Activated naive CD8-positive, alpha-beta T cell (primary cell): Measurements from ENCODE around the gene KCNK5.

ENCODE experiments used
- H3K27ac Mint-ChIP-seq: one replicate; pipeline ENCODE4 v1.8.0; 2021; ENCODE audit warnings: mixed read lengths
- H3K27me3 Mint-ChIP-seq: one replicate; pipeline ENCODE4 v1.8.0; 2021; ENCODE audit warnings: mixed read lengths
- H3K36me3 Mint-ChIP-seq: one replicate; pipeline ENCODE4 v1.8.0; 2021; ENCODE audit warnings: mixed read lengths
- H3K4me1 Mint-ChIP-seq: one replicate; pipeline ENCODE4 v1.8.0; 2021; ENCODE audit warnings: low read depth, mixed read lengths
- H3K4me3 Mint-ChIP-seq: one replicate; pipeline ENCODE4 v1.8.0; 2021; ENCODE audit warnings: mild to moderate bottlenecking, mixed read lengths
- H3K9me3 Mint-ChIP-seq: one replicate; pipeline ENCODE4 v1.8.0; 2021; ENCODE audit warnings: low read depth, mixed read lengths

Gene KCNK5

GRCh38 chr6:39140556-39141167 is 88.6 kb downstream of the KCNK5 start:
- H3K9me3 Mint-ChIP-seq = peaks cover 4% of the 10 kb centered on the region
- no peaks in the 10 kb centered on the region for H3K4me1 Mint-ChIP-seq
- H3K27me3 Mint-ChIP-seq = peaks cover 10% of the 10 kb centered on the region
- H3K36me3 Mint-ChIP-seq = peaks cover 4% of the 10 kb centered on the region
- no peak overlapping the region for H3K27ac Mint-ChIP-seq
- H3K4me3 Mint-ChIP-seq = no peak overlapping the region
